A673 (cell line): Measurements from ENCODE around the gene FCRLB.

Source experiments
- EZH2 ChIP-seq: fragments of 200-600 bp; sonication (generic); IDR thresholded peaks from 2 replicates; pipeline ENCODE4 v1.6.1; 2017; ENCODE audit warnings: borderline replicate concordance, low read depth, mild to moderate bottlenecking, mixed read lengths, antibody characterized with exemption, low read length; ENCODE audit not compliant: poor library complexity, severe bottlenecking
- TF ChIP-seq, protein P1 (sequence below): fragments of 300-800, 200-600 bp; sonication (generic); conservative IDR thresholded peaks from 2 replicates; pipeline ENCODE4 v1.5.1; 2017; ENCODE audit warnings: low read depth, mild to moderate bottlenecking, antibody characterized with exemption, low read length, moderate library complexity, mixed read lengths

DNA sequence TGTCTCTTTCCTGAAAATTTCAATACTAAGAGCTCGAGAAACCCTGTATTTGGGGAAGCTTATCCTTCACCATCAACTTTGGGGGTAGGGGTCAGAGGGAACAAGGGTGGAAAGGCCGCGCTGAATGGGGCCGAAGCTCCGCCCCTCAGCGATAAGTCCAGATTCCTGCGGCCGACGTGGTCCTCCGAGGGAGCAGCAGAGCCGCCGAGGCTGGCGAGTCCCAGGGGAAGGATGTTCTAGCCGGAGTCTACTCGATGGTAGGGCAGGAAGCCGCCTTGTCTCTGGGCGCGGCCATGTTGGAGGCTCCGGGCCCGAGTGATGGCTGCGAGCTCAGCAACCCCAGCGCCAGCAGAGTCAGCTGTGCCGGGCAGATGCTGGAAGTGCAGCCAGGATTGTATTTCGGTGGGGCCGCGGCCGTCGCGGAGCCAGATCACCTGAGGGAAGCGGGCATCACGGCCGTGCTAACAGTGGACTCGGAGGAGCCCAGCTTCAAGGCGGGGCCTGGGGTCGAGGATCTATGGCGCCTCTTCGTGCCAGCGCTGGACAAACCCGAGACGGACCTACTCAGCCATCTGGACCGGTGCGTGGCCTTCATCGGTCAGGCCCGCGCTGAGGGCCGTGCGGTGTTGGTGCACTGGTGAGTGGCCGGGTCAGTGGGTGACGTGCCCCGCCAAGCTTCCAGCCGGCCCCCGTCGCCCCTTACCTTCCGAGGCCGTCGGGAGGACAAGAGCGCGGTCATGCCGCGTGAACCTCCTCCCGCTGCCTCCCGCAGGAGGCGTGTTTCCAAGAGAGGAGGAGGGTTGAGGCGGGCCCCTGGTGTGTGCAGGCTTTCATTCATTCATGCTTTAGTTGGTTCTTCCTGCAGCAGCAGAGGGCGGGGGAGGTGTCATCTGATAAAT is 28.4 kb downstream of the FCRLB start, which contains the start of gene DUSP12:
- TF ChIP-seq, protein P1, sequence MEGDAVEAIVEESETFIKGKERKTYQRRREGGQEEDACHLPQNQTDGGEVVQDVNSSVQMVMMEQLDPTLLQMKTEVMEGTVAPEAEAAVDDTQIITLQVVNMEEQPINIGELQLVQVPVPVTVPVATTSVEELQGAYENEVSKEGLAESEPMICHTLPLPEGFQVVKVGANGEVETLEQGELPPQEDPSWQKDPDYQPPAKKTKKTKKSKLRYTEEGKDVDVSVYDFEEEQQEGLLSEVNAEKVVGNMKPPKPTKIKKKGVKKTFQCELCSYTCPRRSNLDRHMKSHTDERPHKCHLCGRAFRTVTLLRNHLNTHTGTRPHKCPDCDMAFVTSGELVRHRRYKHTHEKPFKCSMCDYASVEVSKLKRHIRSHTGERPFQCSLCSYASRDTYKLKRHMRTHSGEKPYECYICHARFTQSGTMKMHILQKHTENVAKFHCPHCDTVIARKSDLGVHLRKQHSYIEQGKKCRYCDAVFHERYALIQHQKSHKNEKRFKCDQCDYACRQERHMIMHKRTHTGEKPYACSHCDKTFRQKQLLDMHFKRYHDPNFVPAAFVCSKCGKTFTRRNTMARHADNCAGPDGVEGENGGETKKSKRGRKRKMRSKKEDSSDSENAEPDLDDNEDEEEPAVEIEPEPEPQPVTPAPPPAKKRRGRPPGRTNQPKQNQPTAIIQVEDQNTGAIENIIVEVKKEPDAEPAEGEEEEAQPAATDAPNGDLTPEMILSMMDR, result peak; percentile 50
- TF ChIP-seq EZH2, result no peak
